ENCODE results near the gene MYO3B. TPM values are rescaled to one million over a fixed set of nuclear protein-coding genes. Genes with fewer than 3 reads are reported as not detected.

Gene MYO3B
- total RNA-seq, 1 experiment from 2014 or later, result 0.63 TPM

DNA sequence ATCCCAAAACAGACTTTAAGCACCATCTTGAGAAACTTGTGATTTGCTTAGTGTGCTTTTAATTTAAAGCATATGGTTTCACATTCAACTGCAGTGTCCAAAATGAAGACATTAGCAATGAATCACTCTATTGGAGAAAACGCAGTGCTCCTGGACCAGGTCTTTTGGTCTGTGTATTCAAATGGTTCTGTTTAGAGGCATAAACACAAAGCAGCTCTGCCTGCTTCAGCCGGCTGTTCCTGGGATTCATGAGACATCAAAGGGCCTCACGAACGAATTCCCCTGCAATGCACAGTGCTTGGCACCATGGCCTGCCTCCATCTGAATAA, 420.1 kb downstream of the MYO3B start:
- Histone ChIP-seq H4K20me1 (ENCODE audit: control insufficient read depth, insufficient read depth, insufficient read length) (no peaks in the 10 kb centered on the region), H3K4me2 (ENCODE audit: insufficient read depth, insufficient read length, low read length) (no peak overlapping the region), H4K91ac (ENCODE audit: insufficient read length, low read depth, low read length) (no peak overlapping the region), H3T11ph (ENCODE audit: low read length) (no peak overlapping the region), H3K18ac (ENCODE audit: insufficient read length, low read depth, low read length) (no peak overlapping the region), H4K5ac (ENCODE audit: insufficient read length, low read depth, low read length) (no peak overlapping the region), H4K8ac (replicated peaks; ENCODE audit: insufficient read length, low read depth, low read length) (no peak overlapping the region), H3K9me3 (ENCODE audit: control insufficient read depth, low read depth, low read length) (no peaks in the 10 kb centered on the region), H3K23ac (ENCODE audit: insufficient read length, low read depth, low read length) (no peak overlapping the region), H3K56ac (ENCODE audit: insufficient read length, low read depth, low read length) (no peak overlapping the region), H2BK120ac (ENCODE audit: low read depth, low read length, poor library complexity, severe bottlenecking) (no peak overlapping the region), H3K4me1 (ENCODE audit: insufficient read depth, low read length) (no peaks in the 10 kb centered on the region), H2AFZ (ENCODE audit: low read length) (no peak overlapping the region), H3K79me1 (ENCODE audit: insufficient read depth, low read depth, low read length, poor library complexity, severe bottlenecking) (no peaks in the 10 kb centered on the region), H3K14ac (ENCODE audit: insufficient read depth, low read length) (no peak overlapping the region), H2AK5ac (ENCODE audit: insufficient read length, low read length) (no peak overlapping the region), H3K9ac (ENCODE audit: extremely low read depth, insufficient read length, low read length) (no peak overlapping the region), H3K27me3 (ENCODE audit: insufficient read depth, low read length) (no peaks in the 10 kb centered on the region), H2BK5ac (ENCODE audit: insufficient read length, low read length) (no peak overlapping the region), H3K79me2 (ENCODE audit: insufficient read depth, low read length) (no peaks in the 10 kb centered on the region), H2BK12ac (ENCODE audit: insufficient read length, low read depth, low read length) (no peak overlapping the region), H3K23me2 (ENCODE audit: insufficient read length, low read depth, low read length, poor library complexity, severe bottlenecking) (no peaks in the 10 kb centered on the region), H2BK15ac (ENCODE audit: low read depth, low read length) (no peak overlapping the region), H3K4ac (ENCODE audit: low read depth, low read length) (no peak overlapping the region), H3K27ac (ENCODE audit: insufficient read length, low read depth, low read length) (no peak overlapping the region), H2BK20ac (ENCODE audit: low read depth, low read length, poor library complexity, severe bottlenecking) (no peak overlapping the region)
- peaks cover 2% of the 10 kb centered on the region in 2 experiments; a peak in 2 of 4 replicates for H3K4me1 Mint-ChIP-seq
- H3K4me3 Mint-ChIP-seq, result no peak overlapping the region
- no CpG with 5 or more reads among the region's 4 CpGs for WGBS (ENCODE audit: extremely low coverage, insufficient read length, low lambda C conversion rate)
- no peak overlapping the region for H3K27ac Mint-ChIP-seq
- no peaks in the 10 kb centered on the region for H3K9me3 Mint-ChIP-seq
- no peaks in the 10 kb centered on the region for H3K36me3 Mint-ChIP-seq (ENCODE audit: insufficient read depth in 1 of 3, low read depth in 3 of 3)
- H3K27me3 Mint-ChIP-seq (ENCODE audit: low read depth), result peaks cover 3% of the 10 kb centered on the region
- TF ChIP-seq, protein P1, sequence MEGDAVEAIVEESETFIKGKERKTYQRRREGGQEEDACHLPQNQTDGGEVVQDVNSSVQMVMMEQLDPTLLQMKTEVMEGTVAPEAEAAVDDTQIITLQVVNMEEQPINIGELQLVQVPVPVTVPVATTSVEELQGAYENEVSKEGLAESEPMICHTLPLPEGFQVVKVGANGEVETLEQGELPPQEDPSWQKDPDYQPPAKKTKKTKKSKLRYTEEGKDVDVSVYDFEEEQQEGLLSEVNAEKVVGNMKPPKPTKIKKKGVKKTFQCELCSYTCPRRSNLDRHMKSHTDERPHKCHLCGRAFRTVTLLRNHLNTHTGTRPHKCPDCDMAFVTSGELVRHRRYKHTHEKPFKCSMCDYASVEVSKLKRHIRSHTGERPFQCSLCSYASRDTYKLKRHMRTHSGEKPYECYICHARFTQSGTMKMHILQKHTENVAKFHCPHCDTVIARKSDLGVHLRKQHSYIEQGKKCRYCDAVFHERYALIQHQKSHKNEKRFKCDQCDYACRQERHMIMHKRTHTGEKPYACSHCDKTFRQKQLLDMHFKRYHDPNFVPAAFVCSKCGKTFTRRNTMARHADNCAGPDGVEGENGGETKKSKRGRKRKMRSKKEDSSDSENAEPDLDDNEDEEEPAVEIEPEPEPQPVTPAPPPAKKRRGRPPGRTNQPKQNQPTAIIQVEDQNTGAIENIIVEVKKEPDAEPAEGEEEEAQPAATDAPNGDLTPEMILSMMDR (conservative IDR thresholded peaks at IDR 0.05), result no peak
- DNase-seq, result no peak

All from H9 (cell line).